HG03457 (cell line): Measurements from ENCODE around the gene PGAP6.
"Not testable (repeated sequence)": the region's sequence is repeated elsewhere in the genome, so short reads cannot be mapped to it uniquely, and the experiment has no call there.

ENCODE experiments used
- ATAC-seq: cut with Tn5 transposase; IDR thresholded peaks from one replicate; pipeline ENCODE4 v1.9.1; 2021; ENCODE audit warnings: moderate number of reproducible peaks; ENCODE audit not compliant: unreplicated experiment

The PGAP6 gene

DNA sequence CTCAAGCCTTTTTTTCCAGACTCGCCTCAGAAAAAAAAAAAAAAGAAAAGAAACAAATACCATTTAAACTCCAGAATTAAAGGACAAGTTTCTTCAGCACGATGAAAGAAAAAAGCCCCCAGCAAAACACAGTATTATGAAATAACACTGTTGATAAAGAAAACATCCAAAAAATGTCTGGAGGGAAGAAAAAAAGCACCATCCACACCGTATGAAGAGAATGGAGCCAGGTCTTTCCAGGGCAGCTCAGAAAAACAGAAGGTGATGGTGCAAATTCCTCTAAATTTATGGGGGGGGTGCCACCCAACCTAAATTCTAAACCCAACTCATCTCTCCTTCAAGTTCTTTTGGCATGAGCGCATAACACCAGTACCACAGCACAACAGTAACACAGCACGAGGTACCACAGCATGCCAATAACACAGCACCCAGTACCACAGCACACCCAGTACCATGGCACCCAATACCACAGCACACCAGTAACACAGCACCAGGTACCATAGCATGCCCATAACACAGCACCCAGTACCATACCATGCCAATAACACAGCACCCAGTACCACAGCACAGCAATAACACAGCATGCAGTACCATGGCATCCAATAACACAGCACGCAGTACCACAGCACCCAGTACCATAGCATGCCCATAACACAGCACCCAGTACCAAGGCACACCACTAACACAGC lies 48.2 kb downstream of the PGAP6 start:
- ATAC-seq = no peak

- not testable (repeated sequence) for ATAC-seq
These were observed 50.5 kb downstream of the PGAP6 start for GRCh38 chr16:331181-331814.

DNA sequence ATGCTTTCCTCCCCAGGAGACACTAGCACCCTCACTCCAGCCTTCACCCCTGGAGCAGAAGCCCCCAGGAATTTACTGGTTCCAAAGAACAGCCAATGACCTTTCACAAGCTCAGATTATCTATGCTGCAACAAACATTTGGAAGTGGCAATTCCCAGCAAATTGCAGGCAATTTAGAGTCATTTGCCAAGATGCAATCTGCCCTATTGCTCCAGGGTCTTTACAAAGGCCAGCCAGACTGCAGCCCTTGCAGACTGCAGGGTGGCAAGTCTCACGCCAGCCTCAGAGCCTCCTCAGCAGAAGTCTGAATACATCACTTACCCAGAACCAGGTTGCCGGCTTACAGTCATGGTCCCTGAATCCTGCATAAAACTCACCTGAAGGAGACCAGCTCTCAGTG lies 51.0 kb downstream of the PGAP6 start:
- ATAC-seq = no peak

DNA sequence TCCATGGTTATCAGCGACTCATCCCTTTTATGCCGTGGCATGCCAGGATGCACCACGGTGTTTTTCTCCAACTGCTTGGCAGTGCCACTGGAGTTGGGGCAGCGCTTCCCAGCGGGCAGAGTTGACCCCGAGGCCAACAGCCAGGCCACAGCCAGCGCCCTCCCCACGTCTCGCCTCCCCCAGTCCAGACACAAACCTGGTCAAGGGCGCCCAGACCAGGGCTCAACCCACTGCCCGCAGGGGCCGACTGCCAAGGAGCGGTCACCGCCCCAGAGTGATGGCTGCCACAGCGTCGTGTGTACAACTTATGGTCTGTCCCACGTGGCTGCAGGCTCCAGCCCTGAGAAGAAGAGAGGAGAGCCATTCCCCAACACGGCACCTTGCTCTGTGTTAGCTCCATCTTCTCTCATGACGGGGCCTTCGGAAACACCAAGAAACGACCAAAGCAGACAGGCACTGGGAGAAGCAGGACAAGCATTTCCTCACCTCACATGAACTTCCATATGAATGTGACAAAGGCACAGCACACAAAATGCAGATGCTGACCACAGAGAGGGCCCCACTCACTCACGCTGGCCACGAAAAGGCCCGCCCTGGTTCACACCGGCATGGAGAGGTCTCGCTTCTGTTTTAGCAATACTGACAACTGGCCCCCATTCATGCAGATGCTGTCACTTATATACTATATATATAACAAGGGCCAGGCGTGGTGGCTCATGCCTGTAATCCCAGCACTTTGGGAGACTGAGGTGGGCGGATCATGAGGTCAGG lies 56.2 kb downstream of the PGAP6 start:
- no peak for ATAC-seq

- ATAC-seq = no peak
These were observed 57.1 kb downstream of the PGAP6 start for GRCh38 chr16:324451-325334.

DNA sequence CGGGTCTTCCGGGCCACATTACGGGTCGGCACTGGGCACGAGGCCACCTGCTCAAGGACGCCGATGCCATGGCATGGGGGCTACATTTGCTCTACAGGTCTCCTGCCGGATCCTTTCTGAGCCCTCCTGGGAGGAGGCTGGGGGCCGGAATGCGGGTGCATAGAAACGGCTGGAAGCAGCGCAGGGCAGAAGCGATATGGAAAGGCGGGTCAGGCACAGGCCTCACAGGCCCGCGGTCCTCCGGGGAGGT lies 57.7 kb downstream of the PGAP6 start:
- ATAC-seq = no peak

DNA sequence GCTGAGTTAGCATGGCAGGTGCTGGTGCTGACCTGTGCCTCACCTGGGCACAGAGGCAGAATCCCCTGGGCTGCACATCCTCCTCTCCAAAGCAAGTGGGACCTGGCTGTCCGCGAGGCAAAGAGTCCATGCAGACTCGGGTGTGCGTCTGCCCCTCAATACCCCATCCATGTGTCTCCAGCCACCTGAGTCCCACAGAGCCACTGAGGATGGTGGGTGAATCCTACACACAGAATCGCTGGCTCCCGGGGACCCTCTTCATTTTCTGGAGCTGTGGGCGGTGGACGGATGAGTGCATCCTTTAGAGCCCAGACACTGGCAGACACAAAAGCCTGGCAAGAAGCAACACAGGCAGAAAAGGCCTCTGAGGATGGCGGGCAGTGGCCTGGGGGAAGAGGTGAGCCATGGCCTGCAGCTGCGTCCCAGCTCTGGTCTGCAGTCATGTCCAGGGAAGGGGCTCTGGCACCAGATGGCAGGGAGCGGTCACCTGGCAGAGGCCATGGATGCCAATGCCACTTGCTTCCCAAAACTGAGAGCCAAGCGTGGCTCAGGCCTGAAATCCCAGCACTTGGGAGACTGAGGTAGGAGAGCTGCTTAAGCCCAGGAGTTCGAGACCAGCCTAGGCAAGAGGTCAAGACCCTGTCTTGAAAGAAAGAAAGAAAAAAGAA lies 59.2 kb downstream of the PGAP6 start:
- no peak for ATAC-seq

- ATAC-seq = no peak
These were observed 60.2 kb downstream of the PGAP6 start for GRCh38 chr16:321532-321931.
